GM12873 (cell line): ENCODE measurements around the gene SEC31B.

Source experiments
- TF ChIP-seq, protein P1 (sequence below): IDR thresholded peaks from 2 replicates; pipeline ENCODE4 v1.5.1; 2012; ENCODE audit warnings: low read depth, mild to moderate bottlenecking, moderate library complexity, low read length, control low read depth; ENCODE audit not compliant: insufficient read depth; ENCODE audit errors: missing control alignments

The SEC31B gene

DNA sequence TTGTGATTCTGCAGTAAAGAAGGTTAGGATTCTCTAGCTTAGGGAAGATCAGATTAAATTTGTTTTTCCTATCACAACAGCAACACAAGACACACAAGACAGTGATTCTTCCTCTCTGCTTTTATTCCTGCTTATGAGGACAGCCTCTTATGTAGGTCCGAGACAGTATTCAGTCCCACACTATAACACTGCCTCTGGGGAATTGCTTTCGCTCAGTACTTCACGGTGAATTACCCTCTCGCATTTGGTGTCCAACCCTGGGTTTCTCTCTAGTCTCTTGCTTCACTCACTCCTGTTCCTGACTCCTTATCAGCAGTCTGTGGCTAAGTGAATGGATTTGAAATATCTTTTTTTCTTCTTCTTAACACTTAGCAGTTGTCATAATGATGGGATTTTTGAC, 17.8 kb upstream of the SEC31B start:
- TF ChIP-seq, protein P1, sequence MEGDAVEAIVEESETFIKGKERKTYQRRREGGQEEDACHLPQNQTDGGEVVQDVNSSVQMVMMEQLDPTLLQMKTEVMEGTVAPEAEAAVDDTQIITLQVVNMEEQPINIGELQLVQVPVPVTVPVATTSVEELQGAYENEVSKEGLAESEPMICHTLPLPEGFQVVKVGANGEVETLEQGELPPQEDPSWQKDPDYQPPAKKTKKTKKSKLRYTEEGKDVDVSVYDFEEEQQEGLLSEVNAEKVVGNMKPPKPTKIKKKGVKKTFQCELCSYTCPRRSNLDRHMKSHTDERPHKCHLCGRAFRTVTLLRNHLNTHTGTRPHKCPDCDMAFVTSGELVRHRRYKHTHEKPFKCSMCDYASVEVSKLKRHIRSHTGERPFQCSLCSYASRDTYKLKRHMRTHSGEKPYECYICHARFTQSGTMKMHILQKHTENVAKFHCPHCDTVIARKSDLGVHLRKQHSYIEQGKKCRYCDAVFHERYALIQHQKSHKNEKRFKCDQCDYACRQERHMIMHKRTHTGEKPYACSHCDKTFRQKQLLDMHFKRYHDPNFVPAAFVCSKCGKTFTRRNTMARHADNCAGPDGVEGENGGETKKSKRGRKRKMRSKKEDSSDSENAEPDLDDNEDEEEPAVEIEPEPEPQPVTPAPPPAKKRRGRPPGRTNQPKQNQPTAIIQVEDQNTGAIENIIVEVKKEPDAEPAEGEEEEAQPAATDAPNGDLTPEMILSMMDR: no peak

DNA sequence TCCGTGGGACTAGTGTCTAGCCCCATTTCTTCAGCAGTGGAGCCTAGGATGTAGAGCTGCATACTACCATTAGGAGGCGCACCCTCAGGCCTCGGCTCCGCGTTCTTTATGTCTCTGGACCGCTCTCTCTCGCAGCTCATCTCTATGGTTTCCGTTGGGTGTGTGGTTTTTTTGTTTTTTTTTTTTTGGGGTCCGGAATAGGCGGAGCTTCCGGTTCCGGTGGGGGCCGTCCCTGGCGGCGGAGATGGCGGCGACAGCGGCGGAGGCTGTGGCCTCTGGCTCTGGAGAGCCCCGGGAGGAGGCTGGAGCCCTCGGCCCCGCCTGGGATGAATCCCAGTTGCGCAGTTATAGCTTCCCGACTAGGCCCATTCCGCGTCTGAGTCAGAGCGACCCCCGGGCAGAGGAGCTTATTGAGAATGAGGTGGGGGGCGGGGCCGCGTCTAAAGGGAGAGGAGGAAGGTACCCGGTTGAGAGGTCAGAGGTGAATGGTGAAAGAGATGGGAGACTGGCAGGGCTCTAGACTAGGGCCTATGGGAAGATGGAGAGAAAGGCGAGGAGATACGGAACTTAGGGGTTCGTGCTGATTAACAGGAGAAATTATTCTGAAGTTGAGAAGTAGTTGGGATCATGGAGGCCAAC, 16.2 kb upstream of the SEC31B start, which contains the start of gene HIF1AN:
Gene HIF1AN (plus strand): TSS at position 229 of the 639 bp plus-strand sequence. CDS start 16 bp downstream, at position 245.
- TF ChIP-seq, protein P1: peak; percentile 95

DNA sequence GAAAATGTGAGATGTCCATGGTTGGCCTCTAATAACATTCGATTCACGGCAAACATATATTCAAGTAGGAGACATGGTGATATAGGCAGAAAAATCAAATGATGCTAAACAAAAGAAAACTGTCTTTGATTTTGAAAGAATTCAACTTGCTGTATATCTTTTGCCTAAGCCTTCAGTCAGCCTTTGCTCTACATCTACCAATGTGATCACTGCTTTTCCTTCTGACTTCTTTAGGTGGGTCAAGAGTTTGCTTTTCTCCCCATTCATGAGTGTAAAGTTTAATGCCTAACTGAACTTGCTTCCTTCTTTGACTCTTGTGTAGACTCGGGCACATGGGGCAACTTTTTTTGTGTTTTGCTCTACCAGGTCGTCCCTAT, 15.7 kb upstream of the SEC31B start:
- TF ChIP-seq, protein P1: no peak

DNA sequence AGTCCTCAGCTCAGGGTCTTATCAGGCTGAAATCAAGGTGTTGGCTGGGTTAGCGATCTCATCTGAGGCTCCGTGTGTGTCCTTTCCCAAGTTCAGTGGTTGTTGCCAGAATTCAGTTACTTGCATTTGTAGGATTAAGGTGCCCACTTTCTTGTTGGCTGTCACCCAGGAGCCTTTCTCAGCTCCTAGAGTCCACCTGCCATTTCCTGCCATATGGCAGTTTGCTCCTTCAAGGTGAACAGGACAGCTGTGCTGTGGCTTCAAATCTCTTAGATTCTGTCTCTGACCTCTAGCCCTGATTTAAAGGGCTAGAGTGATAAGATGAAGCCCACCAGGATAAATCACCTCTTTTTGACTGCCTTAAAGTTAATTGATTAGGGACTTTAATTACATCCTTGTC, 15.1 kb upstream of the SEC31B start:
- TF ChIP-seq, protein P1: no peak

DNA sequence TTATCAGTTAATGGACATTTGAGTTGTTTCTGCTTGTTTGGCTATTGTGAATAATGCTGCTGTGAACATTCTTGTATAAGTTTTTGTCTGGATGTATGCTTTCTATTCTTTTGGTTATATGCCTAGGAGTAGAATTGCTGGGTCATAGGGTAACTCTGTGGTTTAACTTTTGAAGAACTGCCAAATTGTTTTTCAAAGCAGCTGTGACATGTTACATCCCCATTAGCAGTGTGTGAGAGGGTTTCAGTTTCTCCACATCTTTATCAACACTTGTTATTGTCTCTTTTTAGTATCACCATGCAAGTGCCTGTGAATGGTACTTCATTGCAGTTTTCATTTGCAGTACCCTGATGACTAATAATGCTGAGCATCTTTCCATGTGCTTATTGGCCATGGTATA, 12.1 kb upstream of the SEC31B start:
- TF ChIP-seq, protein P1: no peak

DNA sequence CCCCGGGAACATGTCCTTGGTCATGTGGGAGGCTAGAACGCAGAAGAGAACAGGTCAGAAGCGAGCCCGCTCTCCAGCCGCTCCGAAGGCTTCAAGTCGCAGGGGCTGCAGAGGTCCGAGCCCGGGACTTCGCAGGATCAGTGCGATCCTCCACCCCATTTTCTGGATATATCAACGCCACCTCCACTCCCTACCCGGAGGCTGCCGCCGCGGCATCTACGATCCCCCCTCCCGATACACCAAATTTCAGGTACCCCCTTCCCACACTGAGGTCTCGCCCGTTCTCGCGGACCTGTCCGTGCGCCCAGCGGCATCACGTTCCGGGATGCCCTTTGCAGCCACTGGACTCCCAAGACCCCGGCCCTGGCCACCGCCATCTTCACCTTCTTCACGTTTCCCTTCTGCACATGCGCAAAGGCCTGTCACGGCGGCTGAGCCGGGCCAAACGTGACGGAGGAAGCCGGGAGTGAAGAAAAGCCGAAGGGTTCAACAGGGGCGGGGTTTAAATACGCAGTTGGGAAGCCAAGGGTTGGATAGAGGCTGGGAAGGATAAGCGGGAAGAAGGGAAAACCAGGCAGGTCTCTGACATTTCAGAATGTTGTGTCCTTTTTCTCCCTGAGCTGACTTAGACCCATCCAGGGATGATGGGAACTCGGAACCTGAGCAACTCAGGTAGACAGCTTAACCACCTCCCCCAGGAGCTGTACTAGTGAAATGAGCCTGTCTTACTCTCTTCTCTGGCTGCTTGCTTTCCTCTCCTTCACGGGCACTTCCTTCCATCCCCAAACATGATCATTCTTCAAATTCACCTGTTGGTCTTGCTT, 10.0 kb upstream of the SEC31B start, which contains the start of gene NDUFB8:
Gene NDUFB8 (minus strand): TSS at position 397 of the 824 bp plus-strand sequence. CDS start 20 bp downstream, at position 377.
- TF ChIP-seq, protein P1: no peak

DNA sequence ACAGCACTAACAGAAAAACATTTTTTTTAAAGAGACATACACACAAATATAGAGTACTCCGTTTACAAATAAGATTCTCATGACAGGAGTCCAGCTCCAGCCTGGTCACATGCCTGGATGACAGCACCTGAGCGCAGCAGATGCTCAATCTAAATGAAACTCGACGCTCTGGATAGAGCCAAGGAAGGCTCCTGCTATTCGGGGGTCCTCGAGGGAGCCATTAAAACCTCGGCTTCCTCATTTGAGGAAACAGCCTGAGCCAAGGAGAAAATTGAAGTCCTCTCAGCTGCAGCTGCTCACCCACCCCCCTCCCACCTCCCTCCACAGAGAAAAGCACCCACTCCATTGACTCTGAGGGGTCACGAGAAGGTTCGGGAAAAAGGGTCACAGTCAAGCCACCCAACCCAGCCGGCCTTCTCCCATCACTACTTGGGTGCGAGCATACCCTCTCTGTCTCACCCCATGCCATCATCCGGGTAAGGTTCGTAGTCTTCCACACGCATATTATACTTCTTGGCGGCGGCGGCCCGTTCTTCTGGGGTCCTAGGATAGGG, 9.3 kb upstream of the SEC31B start:
- TF ChIP-seq, protein P1: no peak
